GM12873 (cell line): ENCODE data around the gene DOK7.

Source experiments
- CTCF ChIP-seq: IDR thresholded peaks from 2 replicates; pipeline ENCODE4 v1.5.1; 2012; ENCODE audit warnings: low read depth, mild to moderate bottlenecking, moderate library complexity, low read length, control low read depth; ENCODE audit not compliant: insufficient read depth; ENCODE audit errors: missing control alignments

The DOK7 gene

DNA sequence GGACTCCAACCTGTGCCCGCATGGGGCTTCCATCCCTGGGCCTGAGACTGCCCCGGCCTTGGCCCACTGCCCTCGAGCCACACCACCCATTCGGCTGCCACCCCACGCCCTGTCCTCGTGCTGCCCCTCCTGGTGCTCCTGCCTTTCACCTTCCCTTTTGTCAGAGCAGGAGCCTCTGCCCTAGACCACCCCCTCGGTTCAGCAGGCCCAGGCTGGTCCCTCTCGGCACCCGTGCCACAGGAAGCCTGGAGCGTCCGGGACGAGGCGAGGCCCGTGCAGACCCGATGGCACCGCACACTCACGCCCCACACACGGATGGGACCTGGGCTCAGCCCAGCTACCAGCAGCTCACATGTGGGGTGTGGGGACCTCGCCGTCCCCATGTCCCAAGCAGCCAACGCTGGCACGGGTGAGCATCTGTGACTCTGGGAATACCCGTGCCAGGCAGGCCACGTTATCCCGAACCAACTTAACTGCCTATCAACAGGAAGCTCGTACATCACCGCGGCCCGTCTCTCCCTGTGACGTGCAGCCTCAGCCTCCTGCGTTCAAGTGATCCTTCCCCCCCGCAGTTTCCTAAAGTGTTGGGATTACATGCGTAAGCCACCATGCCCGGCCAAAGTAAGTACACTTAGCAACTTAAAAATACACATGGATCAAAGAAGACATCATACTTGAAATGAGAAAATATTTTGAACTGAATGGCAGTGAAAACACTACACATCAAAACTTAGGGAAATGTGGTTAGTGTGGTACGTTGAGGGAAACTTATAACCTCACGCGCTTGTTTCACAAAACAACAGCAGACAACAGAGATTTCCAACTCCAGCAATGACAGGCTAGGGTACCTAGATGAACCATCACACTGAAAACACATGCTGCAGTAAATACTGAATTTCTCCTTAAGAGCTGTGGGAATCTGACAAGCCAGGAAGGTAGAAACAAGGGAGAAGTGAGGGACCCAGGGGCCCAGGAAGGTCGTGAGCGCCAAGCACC, 40.1 kb downstream of the DOK7 start:
- no peak for TF ChIP-seq CTCF

- TF ChIP-seq CTCF = no peak
Measured at GRCh38 chr4:3505231-3505630, 42.1 kb downstream of the DOK7 start.

- TF ChIP-seq CTCF = no peak
Measured at GRCh38 chr4:3508542-3508941, 45.4 kb downstream of the DOK7 start.

DNA sequence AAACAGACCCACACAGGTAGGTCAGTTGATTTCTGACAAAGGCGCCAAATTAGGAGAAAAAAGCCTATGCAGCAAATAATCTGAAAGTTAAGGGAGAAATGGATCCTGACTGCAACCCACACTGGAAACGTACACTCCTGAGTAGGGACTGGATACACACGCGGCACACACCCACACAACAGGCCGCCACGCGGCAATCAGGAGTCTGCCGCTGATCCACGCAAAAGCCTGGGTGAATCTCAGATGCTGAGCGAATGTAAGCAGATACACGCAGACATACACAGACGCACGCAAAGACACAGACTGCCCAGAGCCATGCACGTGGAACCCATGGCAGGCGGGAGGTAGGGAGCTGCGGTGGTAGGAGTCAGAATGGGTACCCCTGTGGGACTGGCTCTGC, 47.4 kb downstream of the DOK7 start:
- TF ChIP-seq CTCF = no peak

DNA sequence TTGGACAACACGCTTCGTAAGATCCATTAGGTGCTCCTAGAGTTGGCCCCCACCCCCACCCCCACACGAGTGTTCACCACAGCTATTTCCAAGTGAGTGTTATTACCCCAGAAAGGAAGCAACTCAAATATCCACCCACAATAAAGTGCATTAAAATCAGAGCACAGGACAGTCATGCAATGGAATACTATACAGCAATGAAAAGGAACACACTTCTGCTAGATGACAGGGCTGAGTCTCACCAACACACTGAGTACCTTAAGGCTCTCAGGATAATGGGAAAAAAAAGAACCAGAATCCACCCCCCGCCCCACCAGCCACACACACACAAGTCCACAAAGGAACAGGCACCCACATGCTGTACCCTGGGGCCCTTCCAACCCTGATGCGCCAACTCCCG, 48.1 kb downstream of the DOK7 start:
- no peak for TF ChIP-seq CTCF

DNA sequence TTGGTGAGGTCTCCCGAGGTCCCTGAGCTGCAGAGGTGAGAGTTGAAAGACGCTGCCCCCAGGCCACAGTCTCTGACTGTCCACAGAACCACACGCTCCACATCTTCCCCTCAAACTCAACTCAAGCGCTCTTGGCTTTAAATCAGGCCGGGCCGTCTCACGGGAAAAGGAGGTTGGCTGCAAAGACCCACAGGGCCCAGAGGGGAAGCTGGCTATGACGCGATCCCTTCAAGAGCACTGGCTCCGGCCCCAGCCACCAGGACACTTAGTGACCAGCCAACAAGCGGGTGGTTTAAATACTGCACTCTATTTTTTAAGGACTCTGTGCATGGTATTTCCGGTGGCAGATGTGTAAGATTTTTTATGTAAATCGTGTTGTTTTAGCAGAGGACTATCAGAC, 49.2 kb downstream of the DOK7 start:
- no peak for TF ChIP-seq CTCF

GRCh38 chr4:3512719-3513118, 49.6 kb downstream of the DOK7 start:
- TF ChIP-seq CTCF = no peak
